H9 (cell line): ENCODE results near the gene ADAMTS17. TPM values are rescaled to one million over a fixed set of nuclear protein-coding genes. Genes with fewer than 3 reads are reported as not detected.
A peak's percentile ranks its signal among the peaks of the same experiment; 100 is the strongest.

ENCODE experiments used
- DNase-seq: peaks from one replicate; pipeline ENCODE4 v3.0.0-alpha.2; 2017
- H2AFZ ChIP-seq: one replicate; pipeline ENCODE4 v1.6.1; 2013; ENCODE audit warnings: mild to moderate bottlenecking, low read length, control low read depth, moderate library complexity
- H2AK5ac ChIP-seq: 2 replicates; pipeline ENCODE4 v1.6.1; 2013; ENCODE audit warnings: low read length, control low read depth, mixed read lengths; ENCODE audit not compliant: insufficient read length
- H2BK120ac ChIP-seq: one replicate; pipeline ENCODE4 v1.6.1; 2013; ENCODE audit warnings: low read depth, mild to moderate bottlenecking, low read length, control low read depth, inconsistent platforms; ENCODE audit not compliant: poor library complexity, severe bottlenecking
- H2BK12ac ChIP-seq: 2 replicates; pipeline ENCODE4 v1.6.1; 2013; ENCODE audit warnings: low read length, control low read depth, mixed read lengths, low read depth; ENCODE audit not compliant: insufficient read length
- H2BK15ac ChIP-seq: 2 replicates; pipeline ENCODE4 v1.6.1; 2013; ENCODE audit warnings: low read depth, low read length, control low read depth
- H2BK20ac ChIP-seq: one replicate; pipeline ENCODE4 v1.6.1; 2013; ENCODE audit warnings: low read depth, mild to moderate bottlenecking, low read length, control low read depth, inconsistent platforms; ENCODE audit not compliant: poor library complexity, severe bottlenecking
- H2BK5ac ChIP-seq: 2 replicates; pipeline ENCODE4 v1.6.1; 2013; ENCODE audit warnings: low read length, control low read depth, mixed read lengths; ENCODE audit not compliant: insufficient read length
- H3K14ac ChIP-seq: 2 replicates; pipeline ENCODE4 v1.6.1; 2013; ENCODE audit warnings: low read length, control low read depth; ENCODE audit not compliant: insufficient read depth
- H3K18ac ChIP-seq: 2 replicates; pipeline ENCODE4 v1.6.1; 2013; ENCODE audit warnings: low read depth, mild to moderate bottlenecking, mixed read lengths, low read length, control low read depth; ENCODE audit not compliant: insufficient read length
- H3K23ac ChIP-seq: 2 replicates; pipeline ENCODE4 v1.6.1; 2013; ENCODE audit warnings: low read length, control low read depth, mixed read lengths, low read depth; ENCODE audit not compliant: insufficient read length
- H3K23me2 ChIP-seq: 2 replicates; pipeline ENCODE4 v1.6.1; 2013; ENCODE audit warnings: low read depth, mild to moderate bottlenecking, mixed read lengths, low read length, control low read depth; ENCODE audit not compliant: insufficient read length, poor library complexity, severe bottlenecking
- H3K27ac ChIP-seq: 2 replicates; pipeline ENCODE4 v1.5.1; 2013; ENCODE audit warnings: low read length, control low read depth, mixed read lengths, low read depth; ENCODE audit not compliant: insufficient read length
- H3K27me3 ChIP-seq: 2 replicates; pipeline ENCODE4 v1.6.1; 2013; ENCODE audit warnings: low read length, control low read depth, inconsistent platforms; ENCODE audit not compliant: insufficient read depth
- H3K4ac ChIP-seq: 2 replicates; pipeline ENCODE4 v1.6.1; 2013; ENCODE audit warnings: low read depth, mild to moderate bottlenecking, control low read depth, inconsistent platforms, low read length, moderate library complexity
- H3K4me1 ChIP-seq: 2 replicates; pipeline ENCODE4 v1.6.1; 2013; ENCODE audit warnings: low read length, control low read depth, inconsistent platforms; ENCODE audit not compliant: insufficient read depth
- H3K4me2 ChIP-seq: 2 replicates; pipeline ENCODE4 v1.6.1; 2013; ENCODE audit warnings: low read length, control low read depth, mixed read lengths; ENCODE audit not compliant: insufficient read length, insufficient read depth
- H3K56ac ChIP-seq: 2 replicates; pipeline ENCODE4 v1.6.1; 2013; ENCODE audit warnings: low read depth, mild to moderate bottlenecking, mixed read lengths, low read length, control low read depth; ENCODE audit not compliant: insufficient read length
- H3K79me1 ChIP-seq: 2 replicates; pipeline ENCODE4 v1.6.1; 2013; ENCODE audit warnings: low read depth, mild to moderate bottlenecking, moderate library complexity, low read length, control low read depth, inconsistent platforms; ENCODE audit not compliant: insufficient read depth, poor library complexity, severe bottlenecking
- H3K79me2 ChIP-seq: 2 replicates; pipeline ENCODE4 v1.6.1; 2013; ENCODE audit warnings: low read length, control low read depth, inconsistent platforms; ENCODE audit not compliant: insufficient read depth
- H3K9ac ChIP-seq: 2 replicates; pipeline ENCODE4 v1.6.1; 2013; ENCODE audit warnings: low read length, control low read depth, mixed read lengths; ENCODE audit not compliant: insufficient read length; ENCODE audit errors: extremely low read depth
- H3K9me3 ChIP-seq: one replicate; pipeline ENCODE4 v1.6.1; 2013; ENCODE audit warnings: low read depth, low read length, inconsistent platforms; ENCODE audit not compliant: control insufficient read depth
- H3T11ph ChIP-seq: one replicate; pipeline ENCODE4 v1.6.1; 2013; ENCODE audit warnings: mild to moderate bottlenecking, low read length, control low read depth, inconsistent platforms
- H4K20me1 ChIP-seq: one replicate; pipeline ENCODE4 v1.6.1; 2013; ENCODE audit not compliant: control insufficient read depth, insufficient read length, insufficient read depth
- H4K5ac ChIP-seq: 2 replicates; pipeline ENCODE4 v1.6.1; 2013; ENCODE audit warnings: low read depth, mild to moderate bottlenecking, mixed read lengths, low read length, control low read depth; ENCODE audit not compliant: insufficient read length
- H4K8ac ChIP-seq: replicated peaks from 2 replicates; pipeline ENCODE4 v1.6.1; 2013; ENCODE audit warnings: low read length, control low read depth, mixed read lengths, low read depth; ENCODE audit not compliant: insufficient read length
- H4K91ac ChIP-seq: 2 replicates; pipeline ENCODE4 v1.6.1; 2013; ENCODE audit warnings: low read depth, mild to moderate bottlenecking, moderate library complexity, mixed read lengths, low read length, control low read depth; ENCODE audit not compliant: insufficient read length
- H3K27ac Mint-ChIP-seq, 3 experiments: 2 replicates in 2 of 3; 3 replicates in 1 of 3; pipeline ENCODE4 v1.8.0; 2020 to 2021; ENCODE audit warnings: mixed read lengths in 3 of 3, mild to moderate bottlenecking in 1 of 3, moderate library complexity in 1 of 3
- H3K27me3 Mint-ChIP-seq: 2 replicates; pipeline ENCODE4 v1.8.0; 2021; ENCODE audit warnings: low read depth, mild to moderate bottlenecking, moderate library complexity, mixed read lengths
- H3K36me3 Mint-ChIP-seq, 3 experiments: 2 replicates in 2 of 3; 3 replicates in 1 of 3; pipeline ENCODE4 v1.8.0; 2020 to 2021; ENCODE audit warnings: low read depth in 3 of 3, mixed read lengths in 3 of 3; ENCODE audit not compliant: insufficient read depth in 1 of 3
- H3K4me1 Mint-ChIP-seq, 2 experiments: 2 replicates each; pipeline ENCODE4 v1.8.0; 2020; ENCODE audit warnings: mixed read lengths in 2 of 2
- H3K4me3 Mint-ChIP-seq, 2 experiments: 2 replicates in 1 of 2; 3 replicates in 1 of 2; pipeline ENCODE4 v1.8.0; 2020 to 2021; ENCODE audit warnings: mild to moderate bottlenecking in 2 of 2, mixed read lengths in 2 of 2, moderate library complexity in 1 of 2
- H3K9me3 Mint-ChIP-seq, 2 experiments: 2 replicates in 1 of 2; 3 replicates in 1 of 2; pipeline ENCODE4 v1.8.0; 2020; ENCODE audit warnings: mild to moderate bottlenecking in 2 of 2, mixed read lengths in 2 of 2, moderate library complexity in 1 of 2
- WGBS: extraction: QIAGEN DNeasy Blood & Tissue Kit; methylation state at CpG from one replicate; pipeline ENCODE4 v1.1.7; 2013; ENCODE audit warnings: missing lambda C conversion rate, low lambda C conversion rate, mixed read lengths; ENCODE audit not compliant: insufficient read length; ENCODE audit errors: extremely low coverage; 5-methylcytosine and 5-hydroxymethylcytosine counted together
- total RNA-seq: library from RNA; stranded (reverse); gene quantifications from 2 replicates; pipeline ENCODE4 v1.2.1, GENCODE V29; 2021
- TF ChIP-seq, protein P1 (sequence below): fragments of 200-600 bp; sonication (generic); conservative IDR thresholded peaks from 3 replicates; pipeline ENCODE4 v1.8.0; 2021; ENCODE audit warnings: antibody characterized with exemption, mild to moderate bottlenecking

The ADAMTS17 gene
- total RNA-seq, 1 experiment from 2014 or later = 2.9 TPM

- Histone ChIP-seq H3T11ph (no peak overlapping the region), H4K8ac (no peak overlapping the region), H3K23me2 (no peaks in the 10 kb centered on the region), H4K91ac (no peak overlapping the region), H3K79me2 (no peaks in the 10 kb centered on the region), H3K14ac (no peak overlapping the region), H2BK15ac (no peak overlapping the region), H3K56ac (no peak overlapping the region), H3K79me1 (no peaks in the 10 kb centered on the region), H3K9me3 (no peaks in the 10 kb centered on the region), H3K9ac (no peak overlapping the region), H2BK120ac (no peak overlapping the region), H2BK5ac (no peak overlapping the region), H3K27me3 (no peaks in the 10 kb centered on the region), H4K20me1 (no peaks in the 10 kb centered on the region), H3K4me1 (no peaks in the 10 kb centered on the region), H2AFZ (no peak overlapping the region), H2BK20ac (no peak overlapping the region), H3K4ac (no peak overlapping the region), H3K23ac (no peak overlapping the region), H2AK5ac (no peak overlapping the region), H4K5ac (no peak overlapping the region), H2BK12ac (no peak overlapping the region), H3K27ac (no peak overlapping the region), H3K18ac (peak overlapping the region; percentile 23), H3K4me2 (no peak overlapping the region)
- TF ChIP-seq, protein P1, sequence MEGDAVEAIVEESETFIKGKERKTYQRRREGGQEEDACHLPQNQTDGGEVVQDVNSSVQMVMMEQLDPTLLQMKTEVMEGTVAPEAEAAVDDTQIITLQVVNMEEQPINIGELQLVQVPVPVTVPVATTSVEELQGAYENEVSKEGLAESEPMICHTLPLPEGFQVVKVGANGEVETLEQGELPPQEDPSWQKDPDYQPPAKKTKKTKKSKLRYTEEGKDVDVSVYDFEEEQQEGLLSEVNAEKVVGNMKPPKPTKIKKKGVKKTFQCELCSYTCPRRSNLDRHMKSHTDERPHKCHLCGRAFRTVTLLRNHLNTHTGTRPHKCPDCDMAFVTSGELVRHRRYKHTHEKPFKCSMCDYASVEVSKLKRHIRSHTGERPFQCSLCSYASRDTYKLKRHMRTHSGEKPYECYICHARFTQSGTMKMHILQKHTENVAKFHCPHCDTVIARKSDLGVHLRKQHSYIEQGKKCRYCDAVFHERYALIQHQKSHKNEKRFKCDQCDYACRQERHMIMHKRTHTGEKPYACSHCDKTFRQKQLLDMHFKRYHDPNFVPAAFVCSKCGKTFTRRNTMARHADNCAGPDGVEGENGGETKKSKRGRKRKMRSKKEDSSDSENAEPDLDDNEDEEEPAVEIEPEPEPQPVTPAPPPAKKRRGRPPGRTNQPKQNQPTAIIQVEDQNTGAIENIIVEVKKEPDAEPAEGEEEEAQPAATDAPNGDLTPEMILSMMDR = no peak
- H3K27me3 Mint-ChIP-seq = peaks cover 5% of the 10 kb centered on the region
- no peak overlapping the region for H3K4me3 Mint-ChIP-seq
- peaks cover 0 to 2% (median 0%) of the 10 kb centered on the region in 3 experiments; a peak in 3 of 7 replicates for H3K36me3 Mint-ChIP-seq
- H3K9me3 Mint-ChIP-seq = peaks cover 0 to 7% of the 10 kb centered on the region in 2 experiments; a peak in 2 of 5 replicates
- H3K27ac Mint-ChIP-seq = peak overlapping the region in 1 of 3 experiments; percentile 68; a peak in 1 of 7 replicates
- no CpG with 5 or more reads among the region's 2 CpGs for WGBS
- no peak for DNase-seq
- H3K4me1 Mint-ChIP-seq = peaks cover 2% of the 10 kb centered on the region in 2 experiments; a peak in 2 of 4 replicates
Measured at GRCh38 chr15:100265641-100266035, 76.1 kb downstream of the ADAMTS17 start.
